Vagina (tissue), 2 donors: ENCODE results near the gene CRPPA.

Source experiments
- POLR2A ChIP-seq, 2 donors: fragments of 450-650 bp; IDR thresholded peaks; one replicate each; pipeline ENCODE4 v1.6.1; 2017; ENCODE audit warnings: antibody characterized with exemption in 2 of 2, mild to moderate bottlenecking in 2 of 2, moderate library complexity in 2 of 2
- POLR2AphosphoS5 ChIP-seq, 2 donors: sonication (generic); formaldehyde crosslinking; IDR thresholded peaks; one replicate each; pipeline ENCODE4 v1.9.0; 2017; ENCODE audit warnings: antibody characterized with exemption in 2 of 2, mild to moderate bottlenecking in 2 of 2, low read depth in 1 of 2; ENCODE audit not compliant: insufficient read depth in 1 of 2
- TF ChIP-seq, protein P1 (sequence below), 3 experiments: fragments of 450-650 bp in 2 of 3; fragments of 200-600 bp in 1 of 3; sonication (generic) in 1 of 3; IDR thresholded peaks; one replicate each; pipeline ENCODE4 v1.5.1; 2017 to 2019; ENCODE audit warnings: antibody characterized with exemption in 3 of 3, mild to moderate bottlenecking in 2 of 3, moderate library complexity in 2 of 3

DNA sequence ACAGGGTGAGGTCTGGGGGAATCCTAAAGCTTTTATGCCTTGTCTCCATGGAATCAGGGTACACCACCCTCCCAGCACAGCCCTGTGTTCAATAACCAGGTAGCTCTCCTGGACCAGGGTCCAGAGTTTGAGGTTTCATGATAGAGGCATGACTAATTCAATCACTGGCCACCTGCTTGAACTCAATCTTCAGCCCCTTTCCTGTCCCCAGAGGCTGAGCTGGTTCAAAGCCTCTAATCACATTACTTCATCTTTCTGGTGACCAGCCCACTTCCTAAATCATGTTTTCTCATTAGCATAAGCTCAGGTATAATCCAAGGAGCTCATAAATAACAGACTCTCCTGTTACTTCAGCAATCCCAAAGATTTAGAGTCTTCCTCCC is 20.5 kb downstream of the CRPPA start:
- TF ChIP-seq, protein P1, sequence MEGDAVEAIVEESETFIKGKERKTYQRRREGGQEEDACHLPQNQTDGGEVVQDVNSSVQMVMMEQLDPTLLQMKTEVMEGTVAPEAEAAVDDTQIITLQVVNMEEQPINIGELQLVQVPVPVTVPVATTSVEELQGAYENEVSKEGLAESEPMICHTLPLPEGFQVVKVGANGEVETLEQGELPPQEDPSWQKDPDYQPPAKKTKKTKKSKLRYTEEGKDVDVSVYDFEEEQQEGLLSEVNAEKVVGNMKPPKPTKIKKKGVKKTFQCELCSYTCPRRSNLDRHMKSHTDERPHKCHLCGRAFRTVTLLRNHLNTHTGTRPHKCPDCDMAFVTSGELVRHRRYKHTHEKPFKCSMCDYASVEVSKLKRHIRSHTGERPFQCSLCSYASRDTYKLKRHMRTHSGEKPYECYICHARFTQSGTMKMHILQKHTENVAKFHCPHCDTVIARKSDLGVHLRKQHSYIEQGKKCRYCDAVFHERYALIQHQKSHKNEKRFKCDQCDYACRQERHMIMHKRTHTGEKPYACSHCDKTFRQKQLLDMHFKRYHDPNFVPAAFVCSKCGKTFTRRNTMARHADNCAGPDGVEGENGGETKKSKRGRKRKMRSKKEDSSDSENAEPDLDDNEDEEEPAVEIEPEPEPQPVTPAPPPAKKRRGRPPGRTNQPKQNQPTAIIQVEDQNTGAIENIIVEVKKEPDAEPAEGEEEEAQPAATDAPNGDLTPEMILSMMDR (IDR thresholded peaks at IDR 0.05), result no peak
- TF ChIP-seq POLR2AphosphoS5 (IDR thresholded peaks at IDR 0.05; ENCODE audit: insufficient read depth in 1 of 2, low read depth in 1 of 2) (no peak), POLR2A (IDR thresholded peaks at IDR 0.05) (no peak)
